GM20431 (cell line): ENCODE data around the gene LOXL3.

Experiments
- in situ Hi-C: fragments of 300-500 bp; cut with MseI, MboI; formaldehyde crosslinking; loops from one replicate; pipeline ENCODE4 v1.15.0; 2020; ENCODE audit warnings: low sequenced_read_pairs; ENCODE audit not compliant: unreplicated experiment

The LOXL3 gene

GRCh38 chr2:74554820-74555531 is 1.2 kb upstream of the LOXL3 start:
- in situ Hi-C loops, result no loop called here

GRCh38 chr2:74552914-74553811 is 579 bp downstream of the LOXL3 start:
- in situ Hi-C loops, result no loop called here

GRCh38 chr2:74551942-74552913 is 1.5 kb downstream of the LOXL3 start:
- in situ Hi-C loops, result no loop called here

DNA sequence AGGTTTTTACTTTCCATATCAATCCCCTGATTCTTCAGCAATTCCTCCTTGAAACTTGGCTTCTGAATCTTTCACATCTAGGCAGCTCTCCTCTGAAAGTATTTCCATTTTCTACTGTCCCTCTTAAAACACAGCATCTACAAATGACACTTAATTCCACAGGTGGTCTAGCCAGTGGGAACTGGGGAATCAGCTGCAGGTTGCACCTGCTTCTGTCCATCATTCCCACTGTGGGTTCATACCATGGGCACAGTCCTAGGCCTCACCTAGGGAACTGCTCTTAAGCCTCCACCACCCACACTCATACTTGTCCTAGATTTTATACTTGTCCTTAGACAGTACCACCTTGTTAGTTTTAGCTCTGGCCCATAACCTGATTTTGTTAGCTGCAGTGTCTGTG is 2.2 kb downstream of the LOXL3 start:
- in situ Hi-C loops, result no loop called here

DNA sequence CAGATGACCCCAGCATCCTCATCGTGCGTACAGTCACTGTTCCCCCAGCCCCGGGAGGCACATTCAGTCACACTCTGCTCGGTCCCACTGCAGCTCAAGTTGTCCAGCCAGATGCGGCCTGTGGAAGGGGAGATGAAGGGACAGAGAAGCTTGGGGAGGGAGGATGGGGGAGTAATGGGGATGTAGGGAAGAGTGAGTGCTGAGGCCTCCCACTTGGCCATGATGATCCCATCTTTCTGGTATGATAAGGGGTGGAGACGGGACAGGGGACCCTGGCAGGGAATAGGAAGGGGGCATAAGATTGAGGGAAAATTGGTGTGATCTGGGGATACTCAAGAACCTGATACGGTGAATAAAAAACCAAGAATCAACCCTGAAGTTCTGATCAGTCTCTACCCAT is 3.5 kb downstream of the LOXL3 start:
- in situ Hi-C loops, result no loop called here

DNA sequence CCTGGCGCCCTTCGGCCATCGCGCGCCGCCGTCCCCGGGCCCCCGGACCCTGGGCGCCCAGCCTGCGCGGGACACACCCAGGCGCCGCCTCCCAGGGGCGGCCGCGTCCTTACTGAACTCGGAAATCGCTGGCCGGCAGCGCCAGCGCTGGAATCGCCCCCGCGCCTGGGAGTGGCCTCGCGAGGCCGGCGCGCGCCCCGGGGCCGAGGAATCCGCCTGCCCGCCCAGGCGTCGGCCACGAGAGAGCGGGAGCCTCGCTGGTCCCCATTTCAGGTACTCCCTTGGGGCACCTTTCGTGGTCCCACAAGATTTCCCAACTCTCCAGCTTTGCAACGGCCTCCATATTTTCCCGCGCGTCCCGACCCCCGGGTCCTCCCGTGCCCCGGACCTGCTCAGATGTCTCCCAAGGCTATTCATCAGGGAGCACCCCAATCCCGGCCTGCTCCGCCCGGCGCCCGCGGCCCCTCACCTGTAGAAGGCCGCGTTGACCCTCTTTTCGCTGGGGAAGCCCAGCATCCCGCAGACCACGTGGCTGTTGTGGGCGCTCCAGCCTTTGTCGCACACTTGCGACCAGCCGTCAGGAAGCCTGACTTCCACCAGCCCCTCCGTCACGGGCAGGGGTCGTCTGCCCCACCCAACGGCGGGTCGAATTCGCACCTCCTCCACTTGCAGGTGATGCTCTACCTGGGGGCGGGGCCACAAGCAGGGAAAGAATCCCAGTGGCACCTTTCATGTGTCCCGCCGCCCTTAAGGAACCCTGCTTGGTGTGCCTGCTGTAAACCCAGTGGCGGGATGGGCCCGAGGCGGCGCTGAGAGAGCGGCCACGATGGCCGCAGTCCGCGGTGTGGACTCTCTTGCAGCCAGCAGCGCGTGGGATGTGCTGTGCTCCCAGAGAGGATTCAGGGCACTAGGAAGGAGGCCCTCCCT is 4.6 kb downstream of the LOXL3 start:
- in situ Hi-C loops, result no loop called here

DNA sequence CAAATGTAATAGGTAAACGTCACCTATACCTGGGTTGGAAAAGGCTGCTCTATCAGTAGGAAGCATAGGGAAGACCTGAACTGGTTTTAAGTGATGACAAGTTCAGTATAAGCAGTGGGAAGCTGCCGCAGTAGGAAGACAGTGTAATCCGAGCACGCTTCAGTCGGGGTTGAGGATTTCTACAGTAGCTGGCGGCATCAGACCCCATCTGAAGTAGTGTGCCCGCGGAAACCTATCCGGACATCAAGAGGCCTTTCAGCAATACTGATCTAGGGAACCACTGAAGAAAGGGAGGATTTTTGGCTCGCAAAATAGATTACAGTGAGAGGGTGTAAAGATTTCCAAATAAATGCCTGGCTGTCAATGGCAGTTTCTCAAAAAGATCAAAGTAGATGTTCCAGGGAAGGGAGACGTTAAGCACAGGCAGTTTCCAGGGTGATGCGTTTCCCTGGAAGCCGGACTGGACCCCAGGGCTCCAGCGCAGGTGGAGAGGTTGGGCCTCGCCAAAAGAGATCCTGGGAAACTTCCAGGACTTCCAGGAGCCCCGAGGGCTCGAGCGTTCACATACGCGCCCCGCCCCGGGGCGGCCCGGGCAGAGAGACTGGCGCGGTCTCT is 5.3 kb downstream of the LOXL3 start:
- in situ Hi-C loops, result no loop called here

DNA sequence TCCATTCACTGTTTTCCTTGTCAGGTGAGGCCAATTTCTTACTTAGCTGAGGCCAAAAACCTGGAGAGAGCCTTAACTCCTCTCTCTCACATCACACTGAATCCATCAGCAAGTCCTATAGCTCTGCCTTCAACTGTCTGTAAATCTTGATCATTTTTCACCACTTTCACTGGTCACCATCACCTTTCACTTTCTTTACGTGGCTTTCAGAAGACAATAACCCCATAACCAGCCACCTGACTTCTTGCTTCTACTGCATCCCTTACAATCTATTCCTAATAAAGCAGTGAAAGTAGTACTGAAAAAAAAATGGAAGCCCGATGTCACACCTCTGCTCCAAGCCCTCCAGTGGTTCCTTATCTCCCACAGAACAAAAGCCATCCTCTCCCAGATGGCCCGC is 7.7 kb downstream of the LOXL3 start:
- in situ Hi-C loops, result no loop called here

GRCh38 chr2:74544634-74545033 is 9.1 kb downstream of the LOXL3 start:
- in situ Hi-C loops, result no loop called here

- in situ Hi-C loops, result no loop called here
Measured at GRCh38 chr2:74542978-74543377, 10.8 kb downstream of the LOXL3 start.

GRCh38 chr2:74540291-74540690 is 13.5 kb downstream of the LOXL3 start:
- in situ Hi-C loops, result no loop called here

DNA sequence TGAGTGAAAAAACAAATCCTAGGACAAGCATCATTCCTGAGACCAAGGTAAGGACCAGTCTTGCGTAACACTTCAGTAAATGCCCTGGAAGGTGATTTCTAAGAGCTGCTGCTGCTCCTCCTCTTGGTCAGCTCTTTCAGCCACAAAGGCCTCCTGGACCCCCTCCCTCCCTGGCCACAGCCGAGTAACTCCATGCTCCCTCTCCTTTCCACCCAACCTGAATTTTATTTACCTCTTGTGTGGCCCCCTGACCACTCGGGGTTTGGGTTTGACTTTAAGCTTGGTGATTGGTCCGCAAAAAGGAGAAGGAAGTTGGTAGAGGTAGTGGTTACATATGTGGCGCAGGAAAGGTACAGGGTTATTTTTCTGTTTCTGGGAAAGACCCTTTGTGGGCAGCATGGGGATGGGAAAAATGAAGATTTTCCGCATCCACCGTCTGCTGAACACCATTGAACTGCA is 14.8 kb downstream of the LOXL3 start:
- in situ Hi-C loops, result no loop called here

DNA sequence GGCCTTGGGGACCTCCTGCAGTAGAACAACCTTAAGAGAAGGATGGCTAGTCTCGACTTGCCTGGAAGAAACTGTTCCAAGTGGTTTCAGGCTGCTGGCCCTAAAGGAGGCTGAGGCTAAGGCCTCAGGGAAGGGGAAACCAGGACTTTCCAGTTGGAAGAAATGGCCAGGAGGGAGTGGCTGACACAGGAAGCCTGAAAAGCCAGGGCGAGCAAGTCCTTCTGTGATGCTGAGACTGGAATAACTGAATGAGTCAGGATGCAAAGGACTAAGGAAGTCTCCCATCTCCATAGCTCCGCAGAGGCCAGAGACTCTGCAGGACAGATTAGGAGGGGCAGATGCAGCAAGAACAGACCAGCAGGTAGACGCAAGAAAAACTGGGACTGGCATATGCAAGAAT is 16.6 kb downstream of the LOXL3 start:
- in situ Hi-C loops, result no loop called here

GRCh38 chr2:74536166-74536950 is 17.4 kb downstream of the LOXL3 start:
- in situ Hi-C loops, result no loop called here

- in situ Hi-C loops, result no loop called here
Measured at GRCh38 chr2:74535440-74535965, 18.2 kb downstream of the LOXL3 start.

DNA sequence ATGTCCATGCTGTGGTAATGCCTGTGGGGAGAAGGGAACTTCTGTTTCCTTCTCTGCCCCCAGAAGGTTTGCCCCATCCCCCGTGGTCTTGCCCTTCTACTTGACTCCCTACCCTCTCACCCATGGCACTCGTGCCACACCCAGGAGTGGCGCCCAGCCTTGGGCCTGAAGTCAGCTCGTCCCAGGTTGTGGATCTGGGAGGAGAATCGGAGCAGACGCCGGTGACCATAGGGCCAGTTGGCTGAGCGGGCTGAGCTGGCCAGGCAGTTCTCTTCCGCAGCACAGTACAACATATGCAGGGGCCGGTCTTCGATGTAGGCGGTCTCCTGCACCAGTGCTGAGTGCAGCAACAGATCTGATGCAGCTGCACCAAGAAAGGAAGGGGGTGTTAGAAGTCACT is 19.3 kb downstream of the LOXL3 start:
- in situ Hi-C loops, result no loop called here

GRCh38 chr2:74533464-74533863 is 20.3 kb downstream of the LOXL3 start:
- in situ Hi-C loops, result no loop called here

GRCh38 chr2:74532222-74532621 is 21.5 kb downstream of the LOXL3 start:
- in situ Hi-C loops, result no loop called here
